ENCODE data around the gene TMEM255B. TPM values are rescaled to one million over a fixed set of nuclear protein-coding genes. Genes with fewer than 3 reads are reported as not detected.

The TMEM255B gene
- total RNA-seq, 1 experiment from 2014 or later = 0.61 TPM

DNA sequence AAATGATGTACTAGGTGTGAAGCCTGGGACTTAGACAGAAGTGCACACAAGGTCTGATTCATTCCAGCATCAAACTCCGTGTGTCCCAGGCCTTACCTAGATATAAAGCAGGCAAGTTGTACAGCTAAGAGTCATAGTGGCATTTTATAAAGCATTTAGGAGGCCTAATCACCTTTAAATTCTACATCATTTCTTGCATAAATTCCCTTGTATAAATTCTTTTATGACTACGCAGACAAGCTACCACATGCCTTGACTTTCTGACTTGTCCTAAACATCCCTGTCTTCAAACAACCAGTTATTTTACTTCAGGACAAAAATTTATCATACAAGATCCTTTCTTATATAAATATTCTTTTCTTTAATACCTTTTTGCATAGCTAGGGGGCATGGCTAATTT is 22.5 kb downstream of the TMEM255B start:
- DNase-seq = no peak
- ChIA-PET POLR2A (ENCODE audit: unreplicated experiment) (no interaction called here), CTCF (no interaction called here)
- H3K9me3 ChIP-seq (ENCODE audit: insufficient read depth, low read depth) = peaks cover 12% of the 10 kb centered on the region; the same call in 1 of the 2 replicates
- H3K4me1 ChIP-seq (replicated peaks; ENCODE audit: insufficient read depth) = peaks cover 29% of the 10 kb centered on the region
- no peaks in the 10 kb centered on the region for H3K79me2 ChIP-seq (ENCODE audit: low read depth)
- no peak overlapping the region for H2AFZ ChIP-seq
- peaks cover 32% of the 10 kb centered on the region for H3K27me3 ChIP-seq (ENCODE audit: insufficient read depth, low read depth)
- no TSS peak for BruUV-seq (replicated peaks)
- no peak overlapping the region for H3K4me3 ChIP-seq
- TF ChIP-seq, protein P1, sequence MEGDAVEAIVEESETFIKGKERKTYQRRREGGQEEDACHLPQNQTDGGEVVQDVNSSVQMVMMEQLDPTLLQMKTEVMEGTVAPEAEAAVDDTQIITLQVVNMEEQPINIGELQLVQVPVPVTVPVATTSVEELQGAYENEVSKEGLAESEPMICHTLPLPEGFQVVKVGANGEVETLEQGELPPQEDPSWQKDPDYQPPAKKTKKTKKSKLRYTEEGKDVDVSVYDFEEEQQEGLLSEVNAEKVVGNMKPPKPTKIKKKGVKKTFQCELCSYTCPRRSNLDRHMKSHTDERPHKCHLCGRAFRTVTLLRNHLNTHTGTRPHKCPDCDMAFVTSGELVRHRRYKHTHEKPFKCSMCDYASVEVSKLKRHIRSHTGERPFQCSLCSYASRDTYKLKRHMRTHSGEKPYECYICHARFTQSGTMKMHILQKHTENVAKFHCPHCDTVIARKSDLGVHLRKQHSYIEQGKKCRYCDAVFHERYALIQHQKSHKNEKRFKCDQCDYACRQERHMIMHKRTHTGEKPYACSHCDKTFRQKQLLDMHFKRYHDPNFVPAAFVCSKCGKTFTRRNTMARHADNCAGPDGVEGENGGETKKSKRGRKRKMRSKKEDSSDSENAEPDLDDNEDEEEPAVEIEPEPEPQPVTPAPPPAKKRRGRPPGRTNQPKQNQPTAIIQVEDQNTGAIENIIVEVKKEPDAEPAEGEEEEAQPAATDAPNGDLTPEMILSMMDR (conservative IDR thresholded peaks at IDR 0.05) = no peak
- no peak for TF ChIP-seq EZH2 (IDR thresholded peaks at IDR 0.05; ENCODE audit: low read depth)
- H3K36me3 ChIP-seq (ENCODE audit: low read depth) = no peaks in the 10 kb centered on the region
- no peak overlapping the region for H3K27ac ChIP-seq
- no peaks in the 10 kb centered on the region for H4K20me1 ChIP-seq (ENCODE audit: insufficient read depth)
- intact Hi-C loops (cut with micrococcal nuclease; ENCODE audit: unreplicated experiment) = no loop called here
- no peak overlapping the region for H3K4me2 ChIP-seq
- no peaks in the 10 kb centered on the region for H3K9me2 ChIP-seq (ENCODE audit: insufficient read depth)
- H3F3A ChIP-seq (ENCODE audit: insufficient read depth, low read depth) = peaks cover 37% of the 10 kb centered on the region

DNA sequence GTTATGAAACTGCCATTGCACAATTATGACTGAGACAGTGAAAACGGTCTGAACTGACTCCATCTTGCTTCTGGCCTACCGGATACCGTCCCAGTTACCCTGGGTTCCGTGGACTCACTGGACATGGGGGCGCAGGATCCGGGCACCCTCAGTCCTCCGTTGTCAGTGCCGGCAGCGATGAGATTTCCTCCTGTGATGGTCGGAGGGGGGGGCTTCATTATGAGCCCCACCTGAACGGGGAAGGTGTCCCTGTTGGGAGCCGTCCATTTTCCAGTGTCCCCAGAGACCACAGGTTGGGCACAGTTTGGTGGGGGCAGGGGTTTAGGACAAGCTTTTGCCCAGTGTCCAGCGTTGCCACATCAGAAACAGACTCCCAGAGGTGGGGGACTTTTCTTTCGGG is 23.4 kb downstream of the TMEM255B start:
- Histone ChIP-seq H4K20me1 (ENCODE audit: insufficient read depth) (no peaks in the 10 kb centered on the region), H3K4me3 (no peak overlapping the region), H3K9me2 (ENCODE audit: insufficient read depth) (no peaks in the 10 kb centered on the region), H3K79me2 (ENCODE audit: low read depth) (no peaks in the 10 kb centered on the region), H3K4me1 (replicated peaks; ENCODE audit: insufficient read depth) (peaks cover 29% of the 10 kb centered on the region), H2AFZ (no peak overlapping the region), H3K27me3 (ENCODE audit: insufficient read depth, low read depth) (peaks cover 23% of the 10 kb centered on the region), H3K9me3 (ENCODE audit: insufficient read depth, low read depth) (peaks cover 12% of the 10 kb centered on the region; the same call in 1 of the 2 replicates), H3K36me3 (ENCODE audit: low read depth) (no peaks in the 10 kb centered on the region), H3K27ac (no peak overlapping the region), H3K4me2 (no peak overlapping the region), H3F3A (ENCODE audit: insufficient read depth, low read depth) (peaks cover 37% of the 10 kb centered on the region)
- POLR2A ChIA-PET (ENCODE audit: unreplicated experiment) = no interaction called here
- BruUV-seq (replicated peaks) = no TSS peak
- CTCF ChIA-PET = no interaction called here
- intact Hi-C loops (cut with micrococcal nuclease; ENCODE audit: unreplicated experiment) = no loop called here
- no peak for DNase-seq
- TF ChIP-seq, protein P1 (conservative IDR thresholded peaks at IDR 0.05) = no peak
- TF ChIP-seq EZH2 (IDR thresholded peaks at IDR 0.05; ENCODE audit: low read depth) = no peak

DNA sequence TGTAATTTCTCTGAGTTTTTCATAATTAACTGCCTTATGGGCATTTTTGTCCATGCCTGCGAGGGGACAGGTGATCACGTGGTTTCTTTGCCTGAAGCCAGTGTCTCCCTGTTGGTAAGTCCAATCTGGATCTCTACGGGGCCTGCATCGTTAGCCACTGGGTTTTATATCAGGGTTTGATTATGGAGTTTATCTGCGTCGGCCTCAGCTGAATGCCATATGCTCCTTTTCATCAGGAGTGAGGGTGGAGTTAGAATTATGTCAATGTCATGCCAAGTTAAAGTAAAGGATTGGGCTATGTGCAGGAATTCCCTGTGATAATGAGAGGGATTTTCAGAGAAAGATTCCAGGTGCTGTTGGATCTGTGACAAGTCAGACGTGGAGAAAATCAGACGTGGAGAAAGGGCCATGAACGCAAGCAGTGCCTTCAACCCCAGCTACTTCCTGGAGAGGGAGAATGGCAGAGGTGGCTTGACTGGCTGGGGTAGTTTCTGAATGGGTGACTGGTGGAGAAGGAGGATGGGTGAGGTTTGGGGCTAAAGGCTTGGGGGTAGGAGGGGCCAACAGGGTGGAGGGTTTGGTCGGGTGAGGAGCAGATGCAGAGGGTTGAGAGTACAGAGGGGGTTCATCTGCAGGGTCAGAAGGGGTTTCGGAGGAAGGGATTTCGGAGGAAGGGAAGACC is 24.3 kb downstream of the TMEM255B start:
- CTCF ChIA-PET = no interaction called here
- no peak overlapping the region for H3K27ac ChIP-seq
- no peaks in the 10 kb centered on the region for H3K36me3 ChIP-seq (ENCODE audit: low read depth)
- no peak overlapping the region for H3K4me3 ChIP-seq
- peaks cover 37% of the 10 kb centered on the region for H3F3A ChIP-seq (ENCODE audit: insufficient read depth, low read depth)
- H3K9me2 ChIP-seq (ENCODE audit: insufficient read depth) = no peaks in the 10 kb centered on the region
- peaks cover 29% of the 10 kb centered on the region for H3K4me1 ChIP-seq (replicated peaks; ENCODE audit: insufficient read depth)
- no peak overlapping the region for H3K4me2 ChIP-seq
- no peaks in the 10 kb centered on the region for H4K20me1 ChIP-seq (ENCODE audit: insufficient read depth)
- H3K9me3 ChIP-seq (ENCODE audit: insufficient read depth, low read depth) = peaks cover 12% of the 10 kb centered on the region; the same call in 1 of the 2 replicates
- no peak for DNase-seq
- POLR2A ChIA-PET (ENCODE audit: unreplicated experiment) = no interaction called here
- TF ChIP-seq EZH2 (IDR thresholded peaks at IDR 0.05; ENCODE audit: low read depth) = no peak
- TF ChIP-seq, protein P1 (conservative IDR thresholded peaks at IDR 0.05) = no peak
- BruUV-seq (replicated peaks) = no TSS peak
- intact Hi-C loops (cut with micrococcal nuclease; ENCODE audit: unreplicated experiment) = no loop called here
- H2AFZ ChIP-seq = no peak overlapping the region
- peaks cover 14% of the 10 kb centered on the region for H3K27me3 ChIP-seq (ENCODE audit: insufficient read depth, low read depth)
- H3K79me2 ChIP-seq (ENCODE audit: low read depth) = no peaks in the 10 kb centered on the region
